Ascending aorta (tissue), 2 donors: ENCODE data around the gene HOXB6. TPM values are rescaled to one million over a fixed set of nuclear protein-coding genes. Genes with fewer than 3 reads are reported as not detected.

Experiments
- DNase-seq, 2 donors: peaks; one replicate each; pipeline ENCODE4 v3.0.0-alpha.2; 2019; ENCODE audit warnings: low spot score in 2 of 2
- H3K27ac ChIP-seq, 2 donors: fragments of 200-600 bp; sonication (generic); one replicate each; pipeline ENCODE4 v1.5.1; 2016 to 2017; ENCODE audit warnings: mild to moderate bottlenecking in 1 of 2
- H3K27me3 ChIP-seq: fragments of 200-600 bp; sonication (generic); one replicate; pipeline ENCODE4 v1.5.1; 2017
- H3K36me3 ChIP-seq, 2 donors: fragments of 200-600 bp; sonication (generic); one replicate each; pipeline ENCODE4 v1.5.1; 2016
- H3K4me1 ChIP-seq, 2 donors: fragments of 200-600 bp; sonication (generic); one replicate each; pipeline ENCODE4 v1.5.1; 2016 to 2017; ENCODE audit warnings: mild to moderate bottlenecking in 1 of 2
- H3K4me3 ChIP-seq, 2 donors: fragments of 200-600 bp; sonication (generic); one replicate each; pipeline ENCODE4 v1.5.1; 2016 to 2017; ENCODE audit warnings: mild to moderate bottlenecking in 1 of 2
- H3K9me3 ChIP-seq, 2 donors: fragments of 200-600 bp; sonication (generic); one replicate each; pipeline ENCODE4 v1.5.1; 2016
- intact Hi-C: fragments of 100-400 bp; cut with DNase I; formaldehyde crosslinking; loops from one replicate; pipeline ENCODE4 v1.15.1; 2023
- total RNA-seq: library from RNA; depleted of rRNA; stranded (reverse); fragments of >200 nt; gene quantifications from one replicate; pipeline ENCODE4 v1.1.0, GENCODE V29; 2016
- TF ChIP-seq, protein P1 (sequence below), 3 experiments: fragments of 200-600 bp in 2 of 3; fragments of 450-650 bp in 1 of 3; sonication (generic) in 2 of 3; IDR thresholded peaks; one replicate each; pipeline ENCODE4 v1.5.1; 2016 to 2019; ENCODE audit warnings: antibody characterized with exemption in 3 of 3, mild to moderate bottlenecking in 1 of 3, moderate library complexity in 1 of 3

Gene HOXB6
- total RNA-seq, 1 donor from 2014 or later: 5.1 TPM

DNA sequence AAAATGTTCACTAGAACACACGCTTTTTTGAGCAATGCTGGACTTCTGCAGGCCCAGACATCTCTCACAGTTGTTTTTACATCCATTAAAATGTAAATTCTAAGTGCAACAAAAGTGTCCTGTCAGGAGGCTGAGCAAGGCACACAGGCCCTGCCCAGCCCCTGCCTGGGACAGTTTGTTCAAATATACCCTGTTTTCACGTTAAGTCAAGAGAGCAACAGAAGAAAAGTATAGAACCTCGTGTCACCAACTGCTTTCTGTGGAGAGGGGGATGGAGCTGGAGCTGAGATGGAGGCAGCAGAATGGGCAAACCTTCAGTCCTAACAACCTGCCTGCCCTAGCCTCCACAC lies 55.5 kb downstream of the HOXB6 start:
- peak overlapping the region; percentile 84 to 97 for H3K27ac ChIP-seq
- TF ChIP-seq, protein P1, sequence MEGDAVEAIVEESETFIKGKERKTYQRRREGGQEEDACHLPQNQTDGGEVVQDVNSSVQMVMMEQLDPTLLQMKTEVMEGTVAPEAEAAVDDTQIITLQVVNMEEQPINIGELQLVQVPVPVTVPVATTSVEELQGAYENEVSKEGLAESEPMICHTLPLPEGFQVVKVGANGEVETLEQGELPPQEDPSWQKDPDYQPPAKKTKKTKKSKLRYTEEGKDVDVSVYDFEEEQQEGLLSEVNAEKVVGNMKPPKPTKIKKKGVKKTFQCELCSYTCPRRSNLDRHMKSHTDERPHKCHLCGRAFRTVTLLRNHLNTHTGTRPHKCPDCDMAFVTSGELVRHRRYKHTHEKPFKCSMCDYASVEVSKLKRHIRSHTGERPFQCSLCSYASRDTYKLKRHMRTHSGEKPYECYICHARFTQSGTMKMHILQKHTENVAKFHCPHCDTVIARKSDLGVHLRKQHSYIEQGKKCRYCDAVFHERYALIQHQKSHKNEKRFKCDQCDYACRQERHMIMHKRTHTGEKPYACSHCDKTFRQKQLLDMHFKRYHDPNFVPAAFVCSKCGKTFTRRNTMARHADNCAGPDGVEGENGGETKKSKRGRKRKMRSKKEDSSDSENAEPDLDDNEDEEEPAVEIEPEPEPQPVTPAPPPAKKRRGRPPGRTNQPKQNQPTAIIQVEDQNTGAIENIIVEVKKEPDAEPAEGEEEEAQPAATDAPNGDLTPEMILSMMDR (IDR thresholded peaks at IDR 0.05): no peak

DNA sequence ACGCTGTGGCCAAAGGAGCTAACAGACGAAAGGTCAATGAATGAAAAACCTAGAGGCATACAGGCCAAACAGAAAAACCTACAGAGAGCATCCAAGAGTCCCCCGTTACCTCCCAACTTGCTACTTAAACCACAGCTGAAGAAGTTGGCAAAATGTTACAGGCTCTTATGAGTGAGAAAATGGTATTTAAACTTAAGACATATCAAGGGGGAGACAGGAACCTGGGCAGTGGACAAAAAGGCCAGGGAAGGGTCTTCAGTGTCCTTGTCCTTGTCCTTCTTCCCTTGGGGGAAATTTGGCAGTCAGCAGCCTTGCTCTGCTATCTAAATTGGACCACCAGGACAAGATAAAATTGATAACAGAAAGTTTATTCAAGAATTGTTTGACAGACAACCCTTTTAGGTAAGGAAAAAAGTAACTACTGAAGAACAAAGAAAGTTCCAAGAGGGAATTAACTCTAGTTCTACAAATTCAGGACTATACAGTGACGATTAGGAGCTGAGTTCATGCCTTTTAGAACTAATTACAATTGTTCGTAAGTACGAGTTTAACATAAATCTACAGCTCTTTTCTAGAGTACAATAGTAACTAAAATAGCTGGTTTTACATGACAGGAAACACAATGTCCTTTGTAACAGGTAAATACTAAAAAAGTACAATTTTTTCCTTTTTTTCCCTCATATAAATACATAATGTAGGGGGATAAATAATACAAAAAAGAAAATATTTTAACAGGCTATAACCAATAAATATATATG lies 56.1 kb downstream of the HOXB6 start:
- TF ChIP-seq, protein P1 (IDR thresholded peaks at IDR 0.05): no peak
- no peak for DNase-seq
- Histone ChIP-seq H3K4me1 (peaks cover 6 to 59% of the 10 kb centered on the region in 2 donors), H3K27ac (peak overlapping the region; percentile 93 to 97), H3K9me3 (no peaks in the 10 kb centered on the region), H3K27me3 (no peaks in the 10 kb centered on the region), H3K4me3 (peak overlapping the region in 1 of 2 donors; percentile 58), H3K36me3 (peaks cover 19 to 25% of the 10 kb centered on the region in 2 donors)
- intact Hi-C loops: no loop called here

More for the DNA sequence above, 55.5 kb downstream of the HOXB6 start:
- no peak for DNase-seq
- intact Hi-C loops: no loop called here
- Histone ChIP-seq H3K9me3 (no peaks in the 10 kb centered on the region), H3K4me3 (no peak overlapping the region), H3K36me3 (peaks cover 19 to 25% of the 10 kb centered on the region in 2 donors), H3K4me1 (peaks cover 6 to 63% of the 10 kb centered on the region in 2 donors), H3K27me3 (no peaks in the 10 kb centered on the region)

DNA sequence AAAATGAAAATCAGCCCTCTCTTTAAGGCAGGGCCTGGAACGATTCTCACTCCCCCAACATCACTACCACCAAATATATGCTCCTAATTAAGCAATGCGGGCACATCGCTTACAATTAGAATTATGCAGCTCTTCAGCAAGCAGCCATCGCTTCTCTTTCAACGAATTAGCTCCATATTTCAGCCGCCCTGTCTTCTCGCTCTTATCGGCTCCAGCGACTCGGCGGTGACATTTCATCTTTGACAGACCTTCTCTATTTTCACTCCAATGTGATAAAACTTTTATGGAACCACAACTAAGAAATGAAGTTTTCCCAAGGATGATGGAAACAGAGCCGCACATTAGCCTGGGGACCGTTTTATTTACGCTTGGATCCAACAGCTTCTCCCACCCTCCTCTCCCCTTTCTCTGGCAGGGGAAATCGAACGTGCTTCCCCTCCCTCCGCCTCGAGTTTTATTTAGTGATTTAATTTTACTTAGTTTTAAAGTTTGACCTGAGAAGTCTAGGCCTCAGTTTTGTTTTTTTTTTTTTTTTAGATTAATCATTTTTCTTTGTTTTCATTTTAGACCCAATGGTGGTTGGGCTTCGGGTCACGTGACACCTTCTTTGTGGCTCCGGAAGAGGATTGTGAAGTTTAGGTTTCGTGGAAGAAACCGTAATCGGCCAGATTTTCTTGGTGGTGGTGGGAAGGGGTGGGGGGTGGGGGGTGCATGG lies 56.8 kb downstream of the HOXB6 start:
- intact Hi-C loops: no loop called here
- TF ChIP-seq, protein P1 (IDR thresholded peaks at IDR 0.05): no peak
- H3K9me3 ChIP-seq: no peaks in the 10 kb centered on the region
- peaks cover 6 to 53% of the 10 kb centered on the region in 2 donors for H3K4me1 ChIP-seq
- H3K27ac ChIP-seq: peak overlapping the region; percentile 93 to 97
- H3K27me3 ChIP-seq: no peaks in the 10 kb centered on the region
- peak overlapping the region; percentile 11 to 58 for H3K4me3 ChIP-seq
- peaks cover 19 to 29% of the 10 kb centered on the region in 2 donors for H3K36me3 ChIP-seq
- no peak for DNase-seq

DNA sequence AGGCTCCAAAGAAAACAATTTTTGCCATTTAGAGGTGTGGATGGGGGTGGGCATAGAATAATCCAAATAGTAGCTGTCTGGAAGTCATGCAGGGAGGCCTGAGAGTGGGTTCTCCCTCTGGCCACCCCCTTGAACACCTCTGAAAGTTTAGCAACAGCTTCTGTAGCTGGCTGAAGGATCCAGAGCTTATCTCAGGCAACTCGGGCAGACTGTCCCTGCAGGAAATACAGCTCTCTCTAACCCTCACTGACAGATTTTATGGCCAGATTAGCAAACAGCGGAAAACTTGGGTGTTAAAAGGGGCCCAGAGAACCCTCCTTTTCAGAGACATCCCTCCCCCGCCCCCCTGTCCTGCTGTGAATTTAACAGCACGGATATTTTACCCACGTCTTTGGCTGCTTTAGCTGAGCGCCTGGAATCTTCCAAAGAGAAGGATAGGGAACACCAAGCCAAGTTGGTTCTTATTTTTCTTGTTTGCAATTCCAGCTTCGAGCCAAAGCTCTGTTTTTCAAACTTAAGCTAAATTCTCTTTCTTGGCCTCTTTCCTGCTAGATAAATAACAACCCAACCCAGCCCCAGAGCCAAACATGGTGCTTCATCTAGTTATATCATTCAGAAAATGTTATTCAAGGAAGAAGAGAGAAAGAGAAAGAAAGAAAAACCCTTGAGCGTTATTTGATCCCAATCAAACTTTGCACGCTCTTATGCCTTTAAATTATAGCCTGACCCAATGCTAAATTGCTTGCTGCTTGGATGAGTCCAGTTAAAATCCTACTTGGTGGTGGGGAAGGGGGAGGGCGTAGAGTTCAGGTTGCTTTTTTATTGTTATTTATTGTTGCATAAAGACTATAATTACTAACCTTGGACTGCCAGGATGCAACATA lies 57.6 kb downstream of the HOXB6 start:
- Histone ChIP-seq H3K4me3 (peak overlapping the region; percentile 11 to 58), H3K27ac (peak overlapping the region; percentile 93 to 97), H3K36me3 (peaks cover 18 to 32% of the 10 kb centered on the region in 2 donors), H3K9me3 (no peaks in the 10 kb centered on the region), H3K27me3 (no peaks in the 10 kb centered on the region), H3K4me1 (peaks cover 6 to 46% of the 10 kb centered on the region in 2 donors)
- DNase-seq: no peak
- TF ChIP-seq, protein P1 (IDR thresholded peaks at IDR 0.05): no peak
- intact Hi-C loops: no loop called here

DNA sequence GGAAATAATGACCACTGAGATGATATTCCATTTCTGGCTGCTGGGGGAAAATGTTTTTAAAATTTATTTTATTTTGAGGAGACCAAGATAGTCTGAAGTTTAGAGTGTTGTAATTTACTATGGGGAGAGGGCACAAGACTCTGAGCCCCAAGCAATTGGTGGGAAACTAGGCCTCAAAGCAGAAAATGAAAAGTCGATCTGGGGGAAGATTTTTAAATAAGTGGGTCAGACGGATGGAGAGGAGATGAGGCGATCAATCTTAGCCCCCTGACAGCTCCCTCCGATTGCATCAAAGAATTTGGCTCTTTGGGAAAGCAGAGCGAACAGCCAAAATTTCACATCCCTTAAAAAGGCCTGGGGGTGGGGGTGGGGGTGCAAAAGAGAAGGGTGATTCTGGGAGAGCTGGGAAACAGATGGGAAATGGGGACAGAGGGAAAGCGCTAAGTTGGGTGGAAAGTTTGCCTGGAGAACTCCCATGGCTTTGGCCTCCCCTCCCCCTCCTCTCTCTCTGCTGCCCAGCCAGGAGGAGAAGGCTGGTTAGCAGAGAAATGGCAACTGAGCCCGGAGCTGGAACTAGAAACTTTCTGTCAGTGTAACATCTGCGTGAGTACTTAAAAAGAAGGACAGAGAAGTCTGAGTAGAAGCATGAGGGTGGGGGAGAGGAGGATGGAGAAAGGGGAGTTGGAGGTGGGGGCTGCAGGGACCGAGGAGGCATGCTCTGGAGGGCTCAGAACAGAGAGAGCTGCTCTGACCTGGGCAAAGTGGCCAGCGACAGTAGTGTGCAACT lies 58.5 kb downstream of the HOXB6 start:
- H3K27ac ChIP-seq: peak overlapping the region; percentile 93 to 97
- peak overlapping the region; percentile 11 to 58 for H3K4me3 ChIP-seq
- intact Hi-C loops: no loop called here
- peaks cover 6 to 41% of the 10 kb centered on the region in 2 donors for H3K4me1 ChIP-seq
- no peaks in the 10 kb centered on the region for H3K27me3 ChIP-seq
- peaks cover 10 to 24% of the 10 kb centered on the region in 2 donors for H3K36me3 ChIP-seq
- TF ChIP-seq, protein P1 (IDR thresholded peaks at IDR 0.05): no peak
- no peaks in the 10 kb centered on the region for H3K9me3 ChIP-seq
- no peak for DNase-seq
